HG03159 (cell line): ENCODE results near the gene NTRK3.
"Not testable (repeated sequence)": the region's sequence is repeated elsewhere in the genome, so short reads cannot be mapped to it uniquely, and the experiment has no call there.

ENCODE experiments used
- ATAC-seq: cut with Tn5 transposase; IDR thresholded peaks from one replicate; pipeline ENCODE4 v1.9.1; 2021; ENCODE audit warnings: mild to moderate bottlenecking, moderate library complexity; ENCODE audit not compliant: unreplicated experiment

Gene NTRK3

GRCh38 chr15:88038261-88038660 lies 218.3 kb downstream of the NTRK3 start:
- ATAC-seq: no peak

GRCh38 chr15:88036154-88036839 lies 220.2 kb downstream of the NTRK3 start:
- ATAC-seq: no peak

GRCh38 chr15:88035381-88035780 lies 221.2 kb downstream of the NTRK3 start:
- no peak for ATAC-seq

GRCh38 chr15:88033421-88033820 lies 223.1 kb downstream of the NTRK3 start:
- not testable (repeated sequence) for ATAC-seq

DNA sequence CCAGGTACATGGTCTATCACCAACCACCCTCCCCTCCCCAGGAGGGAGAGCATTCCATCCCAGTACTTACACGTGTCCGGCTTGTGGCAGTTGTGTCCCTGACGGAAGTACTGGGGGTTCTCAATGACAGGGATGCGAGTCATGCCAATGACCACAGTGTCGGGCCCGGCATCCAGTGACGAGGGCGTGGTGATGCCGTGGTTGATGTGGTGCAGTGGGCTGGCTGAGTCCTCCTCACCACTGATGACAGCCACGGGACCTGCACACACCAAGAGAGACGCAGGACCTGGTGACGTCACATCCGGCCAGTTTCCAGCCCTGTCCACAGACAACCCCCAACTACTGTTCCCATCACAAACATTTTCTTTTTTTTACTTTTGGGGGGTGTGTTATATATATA lies 223.8 kb downstream of the NTRK3 start:
- no peak for ATAC-seq

- no peak for ATAC-seq
Observed at GRCh38 chr15:88031461-88031860, 225.1 kb downstream of the NTRK3 start.

GRCh38 chr15:88029696-88030095 lies 226.8 kb downstream of the NTRK3 start:
- no peak for ATAC-seq

DNA sequence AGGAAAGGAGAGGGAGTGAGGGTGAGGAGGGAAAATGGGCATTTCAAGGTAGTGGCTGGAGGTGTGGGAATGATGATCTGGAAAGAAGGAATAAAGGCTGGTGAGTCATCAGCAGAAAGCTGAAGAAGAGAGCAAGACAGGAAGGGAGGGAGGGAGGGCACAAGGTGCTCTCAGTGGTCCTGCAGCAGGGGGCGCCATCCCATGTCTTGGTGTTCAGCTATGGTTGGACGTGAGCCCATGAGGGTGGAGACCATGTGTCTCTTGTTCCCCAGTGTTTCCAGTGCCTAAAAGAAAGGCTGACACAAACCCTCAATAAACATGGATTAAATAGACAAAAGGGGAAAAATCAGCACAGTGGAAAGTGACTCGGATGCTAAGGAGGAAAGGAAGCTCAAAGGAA lies 228.5 kb downstream of the NTRK3 start:
- ATAC-seq: no peak

DNA sequence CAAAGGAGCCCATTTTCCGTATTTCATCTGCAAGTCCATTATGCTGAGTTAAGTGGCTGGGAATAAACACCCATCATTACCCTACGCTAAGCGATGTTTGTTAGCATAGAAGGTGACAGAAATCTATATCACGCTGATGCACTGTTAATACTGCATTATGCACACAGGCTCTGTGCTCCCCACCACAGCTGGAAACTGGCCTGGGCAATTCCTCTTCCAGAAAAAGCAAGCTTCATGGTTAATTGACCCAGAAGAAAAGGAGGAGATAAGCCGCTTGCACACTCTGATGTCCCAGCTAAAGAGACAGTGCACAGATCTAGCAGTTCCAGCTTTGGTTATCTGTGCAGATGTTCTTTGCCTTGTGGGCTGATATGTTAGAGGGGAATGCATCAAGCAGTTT lies 232.6 kb downstream of the NTRK3 start:
- no peak for ATAC-seq

DNA sequence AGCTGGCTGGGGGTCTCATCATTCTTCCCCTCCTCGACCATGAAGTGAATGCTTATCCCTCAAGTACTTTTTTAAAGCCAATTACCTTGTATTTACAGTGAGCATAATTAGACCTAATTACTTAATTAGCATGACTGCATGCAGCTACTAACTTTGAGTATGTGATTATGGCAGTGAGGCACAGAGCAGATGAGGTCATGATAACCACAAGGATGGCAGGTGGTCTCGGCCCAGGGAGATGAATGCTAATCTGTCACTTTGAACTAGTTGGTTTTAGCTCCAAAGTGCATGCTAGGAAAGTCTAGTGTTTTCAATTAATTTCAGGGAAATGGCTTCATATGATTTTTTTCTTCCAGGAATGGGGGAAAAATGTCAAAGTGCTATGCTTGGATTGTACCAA lies 233.8 kb downstream of the NTRK3 start:
- no peak for ATAC-seq

DNA sequence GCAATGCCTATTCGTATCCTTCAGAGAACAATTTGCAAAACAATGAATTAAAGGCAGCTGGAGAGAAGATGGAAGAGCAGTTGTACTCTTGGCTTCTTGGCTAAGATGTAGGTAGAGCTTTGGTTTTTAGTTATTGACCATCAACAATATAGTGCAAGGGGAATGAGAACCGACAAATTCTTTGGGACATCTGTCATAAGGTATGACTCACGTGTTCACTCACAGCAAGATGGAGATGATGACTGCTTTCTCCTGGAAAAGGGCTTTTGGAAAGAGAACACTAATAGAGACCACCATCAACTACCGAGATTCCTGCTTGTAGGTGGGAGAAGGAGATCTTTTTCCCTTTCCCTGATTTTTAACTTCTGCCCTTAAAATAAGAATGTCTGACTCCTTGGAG lies 234.9 kb downstream of the NTRK3 start:
- no peak for ATAC-seq

DNA sequence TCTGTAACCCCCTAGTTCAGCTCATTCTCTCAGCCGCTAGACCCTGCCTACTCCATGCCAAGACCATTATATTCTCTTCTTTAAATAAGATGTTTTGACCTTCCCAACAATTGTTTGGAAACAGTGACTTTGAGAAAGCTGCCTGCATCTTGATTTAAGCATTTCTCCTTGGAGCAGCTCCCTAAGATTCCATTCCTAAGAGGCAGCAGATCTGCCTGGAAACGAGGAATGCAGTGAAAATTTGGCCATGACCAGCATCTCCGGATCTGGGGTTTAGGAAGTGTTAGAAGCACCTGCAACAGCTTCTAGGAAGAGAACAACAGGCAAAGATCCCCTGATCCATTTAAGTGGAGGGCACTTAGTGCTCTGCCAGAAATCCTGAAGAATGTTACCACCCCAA lies 235.7 kb downstream of the NTRK3 start:
- no peak for ATAC-seq

GRCh38 chr15:88019656-88020055 lies 236.9 kb downstream of the NTRK3 start:
- ATAC-seq: no peak

DNA sequence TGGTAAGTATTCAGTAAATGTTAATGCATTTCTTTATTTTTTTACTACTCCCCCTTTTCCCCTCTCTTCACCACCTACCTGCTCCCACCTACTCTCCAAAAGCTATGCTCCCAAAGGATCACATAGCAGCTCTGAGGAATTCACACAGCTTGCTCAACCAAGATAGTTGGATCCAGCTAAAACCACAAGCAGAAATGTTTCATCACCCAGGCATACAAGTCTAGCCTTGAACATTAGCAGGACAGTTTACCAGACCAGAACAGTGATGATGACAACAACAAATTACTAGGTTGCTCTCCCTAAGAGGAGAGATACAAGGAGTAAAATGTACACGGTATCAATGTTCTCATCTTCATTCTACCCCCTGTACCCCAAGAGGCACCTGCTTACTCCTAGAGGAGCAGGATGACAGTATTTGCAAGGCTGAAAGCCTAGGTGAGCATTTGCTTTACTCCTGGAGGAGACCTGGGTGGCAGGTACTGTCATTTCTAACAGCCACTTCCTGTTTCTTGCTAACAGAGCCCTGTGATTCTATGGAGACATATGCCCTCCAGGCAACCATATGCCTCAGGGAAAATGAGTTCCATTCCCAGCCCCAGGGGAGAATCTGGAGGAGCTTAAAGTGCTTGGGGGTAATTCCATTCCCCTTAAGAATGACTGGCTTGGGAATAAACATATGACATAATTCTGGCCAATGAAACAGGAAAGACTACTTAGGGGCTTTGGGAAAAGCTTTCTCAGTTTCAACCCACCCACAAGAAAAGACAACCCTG lies 237.5 kb downstream of the NTRK3 start:
- ATAC-seq: no peak

GRCh38 chr15:88017753-88018152 lies 238.8 kb downstream of the NTRK3 start:
- no peak for ATAC-seq

GRCh38 chr15:88016406-88016805 lies 240.1 kb downstream of the NTRK3 start:
- ATAC-seq: no peak

GRCh38 chr15:88015228-88015860 lies 241.2 kb downstream of the NTRK3 start:
- no peak for ATAC-seq

DNA sequence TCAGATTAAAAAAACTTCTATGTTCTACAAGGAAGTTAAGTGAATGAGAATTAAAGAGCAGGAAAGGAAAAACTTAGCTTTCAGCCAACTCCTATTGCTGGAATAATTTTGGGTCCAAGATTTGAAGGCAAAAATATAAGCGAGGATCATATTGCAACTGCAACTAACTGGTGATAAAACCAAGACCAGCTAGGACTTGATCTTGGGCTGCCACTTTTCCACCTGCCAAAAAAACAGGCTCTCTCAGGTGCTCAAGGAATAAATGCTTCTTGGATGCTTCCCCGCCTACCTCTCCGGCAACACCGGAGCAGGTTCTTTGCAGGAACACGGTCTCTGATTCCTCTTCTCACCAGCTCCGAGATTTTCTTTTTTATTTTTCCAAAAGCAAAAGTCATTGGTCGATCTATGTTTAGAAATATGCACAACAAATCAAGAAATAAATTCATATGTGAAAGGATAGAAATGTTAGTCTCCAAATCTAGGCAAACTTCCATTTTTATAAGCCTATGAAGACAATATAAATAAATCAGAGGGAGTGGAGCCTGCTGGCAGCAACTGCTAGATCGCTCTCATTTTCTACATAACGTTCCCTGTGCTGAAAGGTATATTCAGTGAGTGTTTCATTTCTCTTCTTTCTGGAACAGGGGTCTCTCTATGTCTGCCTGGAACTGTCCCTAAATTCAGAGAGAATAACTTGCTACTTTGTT lies 241.9 kb downstream of the NTRK3 start:
- ATAC-seq: no peak

- no peak for ATAC-seq
Observed at GRCh38 chr15:88013111-88013510, 243.4 kb downstream of the NTRK3 start.

DNA sequence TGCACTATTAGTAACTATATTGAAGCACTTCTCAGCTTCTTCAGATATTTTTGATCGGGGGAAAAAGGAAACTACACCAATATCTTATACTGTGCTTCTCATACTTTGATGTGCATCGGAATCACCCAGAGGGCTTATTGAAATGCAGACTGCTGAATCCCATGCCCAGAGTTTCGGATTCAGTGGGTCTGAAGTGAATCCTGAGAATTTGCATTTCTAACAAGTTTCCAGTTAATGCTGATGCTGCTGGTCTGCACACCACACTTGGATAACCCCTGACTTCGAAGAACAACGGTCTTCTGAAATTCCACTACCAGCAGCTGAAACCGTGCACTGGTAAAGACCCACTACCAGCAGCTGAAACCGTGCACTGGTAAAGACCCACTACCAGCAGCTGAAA lies 243.9 kb downstream of the NTRK3 start:
- ATAC-seq: no peak

GRCh38 chr15:88012233-88012632 lies 244.3 kb downstream of the NTRK3 start:
- no peak for ATAC-seq
